H1 (cell line): ENCODE measurements around the gene GRM4. TPM values are rescaled to one million over a fixed set of nuclear protein-coding genes. Genes with fewer than 3 reads are reported as not detected.
A peak's percentile ranks its signal among the peaks of the same experiment; 100 is the strongest.

Experiments used
- CTCF ChIA-PET: fragments of 300-600 bp; sonication (Branson Sonifier 250); formaldehyde crosslinking; loops from one replicate; lab custom pipeline; 2021; ENCODE audit not compliant: partially characterized antibody; lab: Charles Lee
- POLR2A ChIA-PET: fragments of 300-600 bp; sonication (Branson Sonifier 250); formaldehyde crosslinking; loops from one replicate; lab custom pipeline; 2021; ENCODE audit warnings: inconsistent platforms; ENCODE audit not compliant: partially characterized antibody; lab: Charles Lee
- DNase-seq, 2 experiments: peaks; one replicate each; pipeline versions ENCODE4 v3.0.0 to v3.0.0-alpha.2; 2010 to 2022; ENCODE audit warnings: low spot score in 2 of 2, low read depth in 1 of 2, mixed read lengths in 1 of 2
- FAIRE-seq: peaks from 2 replicates; lab custom pipeline; 2011; peaks lifted over from hg19 to GRCh38; lab: Jason Lieb, UNC
- H2AFZ ChIP-seq: 2 replicates; pipeline ENCODE4 v1.8.1; 2012; ENCODE audit warnings: low read length, inconsistent platforms
- H2AK5ac ChIP-seq: 2 replicates; pipeline ENCODE4 v1.6.1; 2013; ENCODE audit warnings: low read depth, low read length
- H2BK120ac ChIP-seq: replicated peaks from 2 replicates; pipeline ENCODE3; 2013; ENCODE audit warnings: low read depth, low read length, inconsistent platforms
- H2BK12ac ChIP-seq: 2 replicates; pipeline ENCODE4 v1.6.1; 2013; ENCODE audit warnings: low read depth, low read length
- H2BK15ac ChIP-seq: 2 replicates; pipeline ENCODE4 v1.6.1; 2013; ENCODE audit warnings: low read length
- H2BK20ac ChIP-seq: 2 replicates; pipeline ENCODE4 v1.6.1; 2013; ENCODE audit warnings: low read length
- H2BK5ac ChIP-seq: 2 replicates; pipeline ENCODE4 v1.6.1; 2013; ENCODE audit warnings: low read depth, low read length
- H3K14ac ChIP-seq: 2 replicates; pipeline ENCODE4 v1.6.1; 2013; ENCODE audit warnings: inconsistent platforms; ENCODE audit not compliant: insufficient read length
- H3K18ac ChIP-seq: 2 replicates; pipeline ENCODE4 v1.6.1; 2013; ENCODE audit warnings: low read length; ENCODE audit errors: extremely low read depth
- H3K23ac ChIP-seq: 2 replicates; pipeline ENCODE4 v1.6.1; 2013; ENCODE audit warnings: inconsistent platforms; ENCODE audit not compliant: insufficient read length
- H3K23me2 ChIP-seq: 2 replicates; pipeline ENCODE4 v1.6.1; 2013; ENCODE audit warnings: low read depth, low read length
- H3K27ac ChIP-seq: 2 replicates; pipeline ENCODE4 v1.6.1; 2011; ENCODE audit warnings: low read depth, low read length, inconsistent platforms
- H3K27me3 ChIP-seq, 4 experiments: replicated peaks in 1 of 4; 1 replicate in 1 of 4; 2 replicates in 3 of 4; pipeline versions ENCODE4 v1.6.1 to v1.8.1; 2011 to 2013; ENCODE audit warnings: low read length in 3 of 4, mild to moderate bottlenecking in 3 of 4, inconsistent platforms in 2 of 4, mixed read lengths in 2 of 4, moderate library complexity in 1 of 4; ENCODE audit not compliant: control insufficient read depth in 3 of 4, insufficient read depth in 3 of 4; ENCODE audit errors: extremely low read depth in 1 of 4
- H3K36me3 ChIP-seq, 4 experiments: 2 replicates each; pipeline versions ENCODE4 v1.6.1 to v1.8.1; 2011 to 2013; ENCODE audit warnings: mild to moderate bottlenecking in 4 of 4, low read length in 3 of 4, moderate library complexity in 2 of 4, control low read depth in 1 of 4, inconsistent platforms in 1 of 4; ENCODE audit not compliant: insufficient read depth in 4 of 4, control insufficient read depth in 2 of 4
- H3K4ac ChIP-seq: replicated peaks from 2 replicates; pipeline ENCODE3; 2013; ENCODE audit warnings: low read length, low read depth, mixed read lengths, inconsistent platforms; ENCODE audit not compliant: insufficient read length
- H3K4me1 ChIP-seq, 4 experiments: replicated peaks in 1 of 4; 1 replicate in 1 of 4; 2 replicates in 3 of 4; pipeline versions ENCODE4 v1.6.1 to v1.8.1; 2011 to 2013; ENCODE audit warnings: low read length in 3 of 4, inconsistent platforms in 2 of 4, mixed read lengths in 1 of 4; ENCODE audit not compliant: insufficient read depth in 4 of 4, control insufficient read depth in 3 of 4
- H3K4me2 ChIP-seq, 2 experiments: 2 replicates each; pipeline versions ENCODE4 v1.6.1 to v1.8.1; 2011 to 2013; ENCODE audit warnings: low read depth in 2 of 2, low read length in 2 of 2, control low read depth in 1 of 2, inconsistent platforms in 1 of 2, mild to moderate bottlenecking in 1 of 2; ENCODE audit not compliant: insufficient read depth in 1 of 2
- H3K4me3 ChIP-seq, 4 experiments: fragments of 200-600, 300-600 bp in 1 of 4; sonication (generic), shearing (Covaris generic), sonication (Bioruptor Twin) in 1 of 4; 2 replicates each; pipeline versions ENCODE4 v1.5.1 to v1.8.1; 2011 to 2016; ENCODE audit warnings: low read length in 4 of 4, low read depth in 3 of 4, control low read depth in 2 of 4, inconsistent platforms in 2 of 4, mild to moderate bottlenecking in 2 of 4, mixed read lengths in 1 of 4, moderate library complexity in 1 of 4; ENCODE audit not compliant: insufficient read depth in 2 of 4; ENCODE audit errors: extremely low read depth in 1 of 4
- H3K56ac ChIP-seq: replicated peaks from 2 replicates; pipeline ENCODE3; 2013; ENCODE audit warnings: low read depth, mild to moderate bottlenecking, mixed read lengths, low read length, inconsistent platforms; ENCODE audit not compliant: insufficient read length
- H3K79me1 ChIP-seq: 2 replicates; pipeline ENCODE4 v1.6.1; 2013; ENCODE audit warnings: low read depth, low read length, control low read depth
- H3K79me2 ChIP-seq, 2 experiments: 2 replicates each; pipeline versions ENCODE4 v1.6.1 to v1.8.1; 2012 to 2013; ENCODE audit warnings: low read length in 2 of 2, mild to moderate bottlenecking in 2 of 2, inconsistent platforms in 1 of 2; ENCODE audit not compliant: insufficient read depth in 2 of 2, control insufficient read depth in 1 of 2
- H3K9ac ChIP-seq, 4 experiments: replicated peaks in 1 of 4; 1 replicate in 1 of 4; 2 replicates in 3 of 4; pipeline versions ENCODE4 v1.6.1 to v1.8.1; 2011 to 2013; ENCODE audit warnings: low read depth in 3 of 4, low read length in 3 of 4, control low read depth in 2 of 4, mild to moderate bottlenecking in 2 of 4, moderate library complexity in 2 of 4, inconsistent platforms in 1 of 4; ENCODE audit errors: extremely low read depth in 1 of 4
- H3K9me3 ChIP-seq, 2 experiments: 2 replicates each; pipeline versions ENCODE4 v1.6.1 to v1.8.1; 2012 to 2013; ENCODE audit warnings: mild to moderate bottlenecking in 2 of 2, moderate library complexity in 2 of 2, control low read depth in 1 of 2, inconsistent platforms in 1 of 2, low read depth in 1 of 2, low read length in 1 of 2, mixed read lengths in 1 of 2; ENCODE audit not compliant: insufficient read depth in 2 of 2
- H4K20me1 ChIP-seq, 2 experiments: replicated peaks in 1 of 2; 2 replicates each; pipeline versions ENCODE3 to v1.8.1; 2011 to 2013; ENCODE audit warnings: inconsistent platforms in 2 of 2, low read length in 2 of 2, mild to moderate bottlenecking in 1 of 2; ENCODE audit not compliant: insufficient read depth in 2 of 2, control insufficient read depth in 1 of 2
- H4K5ac ChIP-seq: 2 replicates; pipeline ENCODE4 v1.6.1; 2013; ENCODE audit warnings: low read length, low read depth, mixed read lengths, inconsistent platforms; ENCODE audit not compliant: insufficient read length
- H4K8ac ChIP-seq: 2 replicates; pipeline ENCODE4 v1.8.0; 2013; ENCODE audit warnings: mild to moderate bottlenecking, moderate library complexity, low read length, inconsistent platforms; ENCODE audit not compliant: insufficient read depth; ENCODE audit errors: extremely low read depth
- H4K91ac ChIP-seq: replicated peaks from 2 replicates; pipeline ENCODE3; 2013; ENCODE audit warnings: low read length, mixed read lengths, inconsistent platforms; ENCODE audit not compliant: insufficient read length
- KDM1A ChIP-seq: fragments of 200-600, 300-600 bp; sonication (generic); IDR thresholded peaks from 2 replicates; pipeline ENCODE4 v1.7.1; 2016; ENCODE audit warnings: mild to moderate bottlenecking, low read length, borderline replicate concordance
- TEAD4 ChIP-seq: IDR thresholded peaks from 2 replicates; pipeline ENCODE4 v1.6.1; 2012; ENCODE audit warnings: low read depth, low read length, inconsistent platforms, mixed read lengths
- WGBS, 2 experiments: shearing (Covaris generic) in 1 of 2; methylation state at CpG; one replicate each; pipeline versions ENCODE4 v1.1.6 to v1.1.7; 2013 to 2015; ENCODE audit warnings: low lambda C conversion rate in 2 of 2, mixed read lengths in 2 of 2, inconsistent platforms in 1 of 2, low coverage in 1 of 2, missing lambda C conversion rate in 1 of 2; ENCODE audit not compliant: insufficient replicate concordance in 2 of 2, insufficient coverage in 1 of 2, insufficient read length in 1 of 2; ENCODE audit errors: extremely low coverage in 1 of 2, missing lambda C conversion rate in 1 of 2; 5-methylcytosine and 5-hydroxymethylcytosine counted together
- polyA plus RNA-seq, 7 experiments: library from polyadenylated mRNA; depleted of rRNA in 3 of 7; stranded (reverse) in 5 of 7; unstranded in 2 of 7; fragments of >200 nt in 5 of 7; fragments of 200-250 nt in 2 of 7; gene quantifications; 1 replicate in 5 of 7; 2 replicates in 1 of 7; 4 replicates in 1 of 7; pipeline versions ENCODE4 v1.2.1 to v1.2.3, GENCODE V29; 2011 to 2013; ENCODE audit warnings: missing spikeins in 2 of 7, mixed read lengths in 2 of 7
- total RNA-seq: library from RNA; stranded (reverse); fragmentation: NEBNext Ultra II Directional; extraction: Animal tissue kit (Norgen Biotek cat#: 25700); gene quantifications from 2 replicates; pipeline ENCODE4 v1.2.1, GENCODE V29; 2021

The GRM4 gene
- total and polyA plus RNA-seq, 2 of the 8 experiments (the other 6 are each of a cell fraction or from before 2014, with no cell fraction given): 19.6 to 21.5 TPM

DNA sequence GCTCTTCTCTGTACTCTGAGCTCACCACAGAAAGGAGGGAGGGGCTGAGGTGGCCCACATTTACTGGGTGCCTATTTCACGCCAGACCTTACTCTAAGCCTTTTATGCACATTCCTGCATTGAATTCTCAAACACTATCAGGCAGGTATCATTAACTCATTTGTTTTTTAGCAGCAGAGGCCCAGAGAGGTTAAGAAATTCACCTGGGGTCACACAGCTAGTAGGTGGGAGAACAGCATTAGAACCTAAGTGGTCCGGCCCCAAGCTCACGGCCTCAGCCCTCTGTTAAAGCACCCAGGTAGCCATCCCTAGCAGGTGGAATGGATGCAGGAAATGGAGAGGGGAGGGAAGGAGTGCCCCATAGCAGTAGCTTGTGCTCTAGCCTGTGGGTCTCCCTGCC, 84.5 kb downstream of the GRM4 start:
- Histone ChIP-seq H3K9ac (no peak overlapping the region), H2BK20ac (no peak overlapping the region), H4K91ac (no peak overlapping the region), H3K9me3 (no peaks in the 10 kb centered on the region), H4K20me1 (peaks cover 2 to 6% of the 10 kb centered on the region in 2 experiments), H2BK12ac (no peak overlapping the region), H2BK120ac (no peak overlapping the region), H3K18ac (no peak overlapping the region), H3K79me2 (no peaks in the 10 kb centered on the region), H2BK5ac (no peak overlapping the region), H3K4me2 (no peak overlapping the region), H2BK15ac (no peak overlapping the region), H4K5ac (no peak overlapping the region), H3K56ac (no peak overlapping the region), H3K4me1 (peaks cover 0 to 8% (median 3%) of the 10 kb centered on the region in 4 experiments; a peak in 4 of 7 replicates), H3K27ac (no peak overlapping the region), H2AK5ac (no peak overlapping the region), H3K27me3 (peaks cover 0 to 2% (median 0%) of the 10 kb centered on the region in 4 experiments; a peak in 1 of 7 replicates), H4K8ac (no peak overlapping the region), H3K23ac (no peak overlapping the region), H3K14ac (no peak overlapping the region), H3K36me3 (no peaks in the 10 kb centered on the region), H2AFZ (no peak overlapping the region), H3K23me2 (no peaks in the 10 kb centered on the region), H3K4ac (no peak overlapping the region), H3K4me3 (no peak overlapping the region), H3K79me1 (no peaks in the 10 kb centered on the region)
- CTCF ChIA-PET: interaction anchor here (0.6 to 5.9 kb wide), 19 partner anchors 8 to 350 kb away, joined by 3 to 47 read pairs (median 5); partner anchors contain the start of genes GRM4 and UQCC2
- POLR2A ChIA-PET: interaction anchor here (1.2 kb wide), 1 partner anchor 83 kb away, joined by 3 read pairs; no protein-coding TSS in a partner anchor
- FAIRE-seq (no peak), DNase-seq (no peak)
- TF ChIP-seq KDM1A (peak; percentile 41; the same call in 1 of the 2 replicates), TEAD4 (no peak)
- 62% methylated on average over 3 of the region's 3 CpGs; no CpG with 5 or more reads in 1 of the 2 experiments for WGBS, 2 experiments
